Measurements from ENCODE around the gene DPH1.

GRCh38 chr17:2084766-2085647 lies 55.1 kb downstream of the DPH1 start:
- no peak for TF ChIP-seq POLR2A (IDR thresholded peaks at IDR 0.05; ENCODE audit: low read depth)
- TF ChIP-seq, protein P1, sequence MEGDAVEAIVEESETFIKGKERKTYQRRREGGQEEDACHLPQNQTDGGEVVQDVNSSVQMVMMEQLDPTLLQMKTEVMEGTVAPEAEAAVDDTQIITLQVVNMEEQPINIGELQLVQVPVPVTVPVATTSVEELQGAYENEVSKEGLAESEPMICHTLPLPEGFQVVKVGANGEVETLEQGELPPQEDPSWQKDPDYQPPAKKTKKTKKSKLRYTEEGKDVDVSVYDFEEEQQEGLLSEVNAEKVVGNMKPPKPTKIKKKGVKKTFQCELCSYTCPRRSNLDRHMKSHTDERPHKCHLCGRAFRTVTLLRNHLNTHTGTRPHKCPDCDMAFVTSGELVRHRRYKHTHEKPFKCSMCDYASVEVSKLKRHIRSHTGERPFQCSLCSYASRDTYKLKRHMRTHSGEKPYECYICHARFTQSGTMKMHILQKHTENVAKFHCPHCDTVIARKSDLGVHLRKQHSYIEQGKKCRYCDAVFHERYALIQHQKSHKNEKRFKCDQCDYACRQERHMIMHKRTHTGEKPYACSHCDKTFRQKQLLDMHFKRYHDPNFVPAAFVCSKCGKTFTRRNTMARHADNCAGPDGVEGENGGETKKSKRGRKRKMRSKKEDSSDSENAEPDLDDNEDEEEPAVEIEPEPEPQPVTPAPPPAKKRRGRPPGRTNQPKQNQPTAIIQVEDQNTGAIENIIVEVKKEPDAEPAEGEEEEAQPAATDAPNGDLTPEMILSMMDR (IDR thresholded peaks at IDR 0.05): no peak
- no peak for TF ChIP-seq POLR2AphosphoS5 (IDR thresholded peaks at IDR 0.05)

All from esophagus muscularis mucosa (tissue), 3 donors.